NCI-H2227 (cell line): Measurements from ENCODE around the gene ZNF736.
"Not testable (repeated sequence)": the region's sequence is repeated elsewhere in the genome, so short reads cannot be mapped to it uniquely, and the experiment has no call there.

Experiments used
- DNase-seq: peaks from one replicate; lab custom pipeline; 2025; ENCODE audit not compliant: unreplicated experiment; lab: John Stamatoyannopoulos, UW

Gene ZNF736

DNA sequence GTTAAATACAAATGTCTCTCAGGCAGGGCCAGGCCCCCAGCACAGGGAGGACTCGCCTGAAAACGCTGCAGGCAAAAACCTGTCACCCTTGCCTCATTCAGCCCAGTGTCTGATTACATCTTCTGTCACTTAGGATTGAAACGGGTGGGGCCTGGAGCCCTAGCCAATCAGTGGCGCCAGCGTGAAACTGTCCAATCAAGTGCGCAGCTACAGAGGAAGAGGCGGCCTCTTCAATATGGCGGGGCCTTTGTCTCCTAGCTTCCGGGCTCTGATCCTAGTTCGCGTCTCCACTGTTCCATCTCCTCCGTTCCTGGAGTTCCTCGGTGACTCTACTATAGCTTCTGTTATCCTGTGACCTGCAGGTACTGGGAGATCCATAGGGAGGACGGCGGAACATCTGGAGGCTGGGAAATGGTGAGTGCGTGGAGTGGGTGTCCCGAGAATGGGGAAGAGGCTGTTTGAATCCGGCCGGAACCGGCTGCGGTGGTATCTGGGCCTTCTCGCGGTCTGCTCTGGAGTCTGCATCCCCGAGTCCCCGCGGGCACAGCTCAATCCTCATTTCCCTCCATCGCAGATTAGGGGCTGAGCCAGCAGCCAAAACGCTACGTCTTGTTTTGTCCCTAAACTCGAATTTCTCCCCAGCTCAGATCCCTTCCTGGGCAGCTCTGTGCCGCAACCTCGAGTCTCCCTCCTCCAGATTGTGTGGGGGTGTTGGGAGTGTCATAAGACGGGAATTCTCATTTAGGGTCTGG is at the start of gene ZNF736:
ZNF736 (plus strand) TSS at position 222 of the 752 bp plus-strand sequence; CDS start at position 412, 190 bp downstream.
- DNase-seq, result peak; percentile 96

DNA sequence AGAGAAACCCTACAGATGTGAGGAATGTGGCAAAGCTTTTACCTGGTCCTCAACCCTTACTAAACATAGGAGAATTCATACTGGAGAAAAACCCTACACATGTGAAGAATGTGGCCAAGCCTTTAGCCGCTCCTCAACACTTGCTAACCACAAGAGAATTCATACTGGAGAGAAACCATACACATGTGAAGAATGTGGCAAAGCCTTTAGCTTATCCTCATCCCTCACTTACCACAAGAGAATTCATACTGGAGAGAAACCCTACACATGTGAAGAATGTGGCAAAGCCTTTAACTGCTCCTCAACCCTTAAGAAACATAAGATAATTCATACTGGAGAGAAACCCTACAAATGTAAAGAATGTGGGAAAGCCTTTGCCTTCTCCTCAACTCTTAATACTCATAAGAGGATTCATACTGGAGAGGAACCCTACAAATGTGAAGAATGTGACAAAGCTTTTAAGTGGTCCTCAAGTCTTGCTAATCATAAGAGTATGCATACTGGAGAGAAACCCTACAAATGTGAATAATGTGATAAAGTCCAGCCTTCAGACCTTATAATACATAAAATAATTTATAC is 47.3 kb upstream of the ZNF736 start:
- no peak for DNase-seq

DNA sequence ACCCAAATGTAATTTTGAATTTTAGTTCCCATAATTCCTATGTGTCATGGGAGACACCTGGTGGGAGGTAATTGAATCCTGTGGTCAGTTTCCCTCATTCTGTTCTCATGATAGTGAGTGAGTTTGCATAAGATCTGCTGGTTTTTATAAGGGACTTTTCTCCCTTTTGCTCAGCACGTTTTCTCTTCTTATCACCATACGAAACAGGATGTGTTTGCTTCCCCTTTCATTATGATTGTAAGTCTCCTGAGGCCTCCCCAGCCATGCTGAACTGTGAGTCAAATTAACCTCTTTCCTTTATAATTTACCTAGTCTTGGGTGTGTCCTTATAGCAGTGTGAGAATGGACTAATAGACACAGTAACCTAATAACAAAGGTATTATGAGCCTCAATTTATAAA is 36.1 kb upstream of the ZNF736 start:
- DNase-seq, result no peak

DNA sequence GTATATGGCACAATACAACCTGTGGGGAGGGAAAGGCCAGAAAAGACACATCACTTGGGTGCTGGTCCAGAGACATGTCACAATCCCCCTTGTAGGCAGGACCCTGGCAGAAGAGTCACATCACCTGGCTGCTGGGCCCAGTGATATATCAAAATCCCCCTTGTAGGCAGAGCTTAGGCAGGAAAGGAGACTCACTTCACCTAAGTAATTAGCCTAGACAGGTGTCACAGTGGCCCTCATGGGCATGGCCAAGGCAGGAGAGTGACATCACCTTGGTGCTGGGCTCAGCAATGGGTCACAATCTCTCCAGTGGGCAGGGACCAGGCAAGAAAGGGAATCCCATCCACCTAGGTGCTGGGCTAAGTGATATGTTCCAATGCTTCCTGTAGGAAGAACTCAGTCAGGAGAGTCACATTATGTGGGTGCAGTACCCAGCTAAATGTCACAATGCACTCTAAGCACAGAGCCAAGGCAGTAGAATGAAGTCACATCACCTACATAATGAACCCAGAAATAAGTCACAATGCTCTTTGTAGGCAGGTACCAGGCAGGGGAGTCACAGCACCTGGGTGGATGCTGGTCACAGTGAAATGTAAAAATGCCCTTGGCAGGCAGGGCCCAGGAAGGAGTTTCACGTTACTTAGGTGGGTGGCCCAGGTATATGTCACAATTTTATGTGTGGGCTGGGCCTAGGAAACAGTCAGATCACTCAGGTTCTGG is 18.9 kb upstream of the ZNF736 start:
- no peak for DNase-seq

DNA sequence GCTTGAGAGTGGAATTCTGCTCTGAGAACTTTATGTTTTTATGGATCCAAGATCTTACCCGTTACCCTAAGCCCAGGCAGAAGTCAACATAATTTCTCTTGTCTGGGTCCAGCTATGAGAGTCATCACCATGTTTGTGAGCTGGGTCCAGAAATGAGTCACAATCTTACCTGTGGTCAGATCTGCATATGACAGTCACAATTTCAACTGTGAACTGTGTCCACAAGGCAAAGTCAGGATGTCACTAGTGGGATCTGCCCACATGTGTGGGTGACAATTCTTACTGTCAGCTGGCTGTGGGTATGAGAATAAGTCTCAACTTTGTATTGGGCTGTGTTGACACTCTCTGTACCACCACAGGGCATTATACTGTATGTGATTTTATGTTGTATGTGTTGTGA is 16.3 kb upstream of the ZNF736 start:
- DNase-seq, result not testable (repeated sequence)

DNA sequence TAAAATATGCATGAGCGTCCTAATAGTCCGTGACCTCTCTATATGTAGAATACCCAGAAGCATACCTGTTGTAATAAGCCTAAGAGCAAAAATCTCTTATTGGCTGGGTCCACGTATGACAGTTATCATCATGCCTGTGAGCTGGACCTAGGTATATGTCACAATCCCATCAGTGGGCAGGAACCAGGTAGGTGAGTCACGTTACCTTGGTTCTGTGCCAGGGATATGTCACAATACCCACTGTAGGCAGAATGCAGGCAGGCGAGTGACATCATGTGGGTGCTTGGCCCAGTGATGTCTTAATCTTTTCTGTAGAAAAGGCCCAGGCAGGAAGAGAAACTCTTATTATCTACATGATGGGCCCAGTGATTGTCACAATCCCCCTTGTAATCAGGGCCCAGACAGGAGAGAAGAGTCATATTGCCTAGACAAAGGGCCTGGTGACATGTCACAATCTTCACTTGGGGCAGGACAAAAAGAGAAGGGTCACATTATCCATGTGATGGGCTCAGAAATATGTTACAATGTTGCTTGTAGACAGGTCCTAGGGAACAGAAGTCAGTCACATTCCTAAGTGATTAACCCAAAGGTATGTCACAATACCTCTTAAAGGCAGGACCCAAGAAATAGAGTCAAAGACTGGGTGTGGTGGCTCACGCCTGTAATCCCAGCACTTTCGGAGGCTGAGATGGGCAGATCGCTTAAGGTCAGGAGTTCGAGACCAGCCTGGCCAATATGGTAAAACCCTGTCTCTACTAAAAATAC is 12.9 kb upstream of the ZNF736 start:
- DNase-seq, result no peak

DNA sequence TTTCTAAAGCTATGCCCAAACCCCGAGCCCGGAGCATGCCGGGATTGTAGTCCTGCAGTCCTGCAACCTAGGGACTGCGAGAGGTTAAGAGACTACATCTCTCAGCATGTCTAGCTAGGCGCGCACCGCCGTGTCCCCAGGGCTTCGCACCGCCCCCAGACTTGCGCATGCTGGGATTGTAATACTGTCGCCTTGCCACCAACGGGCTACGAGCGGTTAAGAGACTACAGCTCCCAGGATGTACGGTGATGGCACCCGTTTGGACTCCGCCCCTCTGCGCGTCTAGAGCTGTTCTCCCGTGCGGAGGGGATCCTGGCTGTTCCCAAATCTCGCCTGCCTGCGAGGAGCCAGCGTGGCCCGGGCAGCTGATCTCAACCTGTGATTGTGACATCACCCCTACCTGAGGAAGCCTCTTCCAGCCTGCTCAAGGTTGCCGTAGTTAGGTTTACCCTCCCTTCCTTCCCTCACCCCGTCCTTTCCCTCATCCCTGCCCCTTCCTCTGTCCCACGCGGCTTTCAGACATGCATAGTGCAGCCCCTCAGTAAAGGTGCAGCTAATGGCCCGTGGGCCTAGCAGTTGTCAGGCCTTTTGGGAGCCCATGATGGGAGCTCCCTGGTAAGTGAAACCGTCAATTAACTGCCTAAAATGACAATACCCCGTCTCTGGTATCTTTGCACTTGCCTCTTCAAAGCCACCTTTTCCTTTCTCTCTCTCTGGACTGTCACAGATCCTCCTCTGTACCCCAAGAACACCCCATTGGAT is 6.3 kb upstream of the ZNF736 start:
- peak; percentile 97 for DNase-seq

DNA sequence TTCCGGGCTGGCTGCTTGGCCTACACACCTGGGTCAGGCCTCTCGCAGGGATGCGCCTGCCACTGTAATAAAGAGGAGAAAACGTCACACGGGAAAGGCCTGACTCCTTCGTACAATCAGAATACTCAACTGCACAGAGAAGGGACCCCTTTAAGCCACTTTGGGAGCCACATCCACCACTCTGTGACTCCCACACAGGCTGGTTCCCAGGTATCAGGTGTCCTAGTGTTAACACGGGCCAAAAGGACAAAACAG is 5.8 kb upstream of the ZNF736 start:
- peak; percentile 50 for DNase-seq

DNA sequence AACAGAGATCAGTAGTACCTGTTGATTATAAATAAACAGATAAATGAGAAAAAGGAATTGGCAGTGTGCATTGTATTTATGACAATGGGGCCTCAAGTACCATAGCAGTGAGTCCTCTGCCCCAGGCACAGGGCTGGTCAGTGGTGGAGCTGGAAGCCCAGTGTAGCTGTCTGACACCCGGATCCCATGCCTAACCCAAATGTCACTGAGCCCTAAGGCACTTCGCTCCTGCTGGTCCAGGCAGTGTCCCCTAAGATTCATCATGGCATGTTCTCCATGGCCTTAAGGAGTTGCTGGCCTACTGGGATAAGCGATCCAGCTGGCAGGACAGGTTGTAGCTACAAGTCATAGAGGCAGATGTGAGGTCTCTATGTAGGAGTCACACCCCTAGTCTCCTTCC is 3.3 kb upstream of the ZNF736 start:
- no peak for DNase-seq

DNA sequence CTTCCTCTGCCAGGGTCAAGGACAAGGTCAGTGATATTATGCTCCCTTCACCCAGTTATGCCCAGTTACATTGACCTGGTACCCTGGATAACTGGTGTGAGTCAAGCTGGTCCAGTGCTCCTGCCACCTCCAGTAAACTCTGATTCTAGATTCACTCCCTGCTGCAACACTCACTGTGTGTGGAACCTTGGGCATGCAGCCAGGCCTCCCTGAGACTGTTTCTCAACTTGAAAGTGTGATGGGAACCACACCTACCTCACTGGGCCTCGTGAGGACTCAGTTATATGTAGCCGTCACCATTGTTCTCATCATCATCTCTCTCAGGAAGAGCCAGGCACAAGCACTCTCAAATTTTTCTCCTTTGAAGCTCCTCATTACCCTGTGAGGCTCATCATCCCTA is 935 bp upstream of the ZNF736 start:
- DNase-seq, result no peak

DNA sequence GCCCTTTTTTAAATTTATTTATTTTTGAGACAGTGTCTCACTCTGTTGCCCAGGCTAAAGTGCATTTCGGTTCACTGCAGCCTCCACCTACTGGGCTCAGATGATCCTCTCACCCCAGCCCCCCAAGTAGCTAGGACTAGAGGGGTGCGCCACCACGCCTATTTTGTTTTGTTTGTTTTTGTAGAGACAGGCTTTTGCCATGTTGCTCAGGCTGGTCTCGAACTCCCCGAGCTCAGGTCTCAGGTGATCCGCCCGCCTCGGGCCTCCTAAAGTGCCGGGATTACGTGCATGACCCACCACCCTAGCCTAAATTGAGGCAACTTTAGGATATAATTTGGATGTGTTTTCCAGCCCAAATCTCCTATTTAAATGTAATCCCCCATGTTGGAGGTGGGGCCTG is 805 bp downstream of the ZNF736 start:
- peak; percentile 24 for DNase-seq

DNA sequence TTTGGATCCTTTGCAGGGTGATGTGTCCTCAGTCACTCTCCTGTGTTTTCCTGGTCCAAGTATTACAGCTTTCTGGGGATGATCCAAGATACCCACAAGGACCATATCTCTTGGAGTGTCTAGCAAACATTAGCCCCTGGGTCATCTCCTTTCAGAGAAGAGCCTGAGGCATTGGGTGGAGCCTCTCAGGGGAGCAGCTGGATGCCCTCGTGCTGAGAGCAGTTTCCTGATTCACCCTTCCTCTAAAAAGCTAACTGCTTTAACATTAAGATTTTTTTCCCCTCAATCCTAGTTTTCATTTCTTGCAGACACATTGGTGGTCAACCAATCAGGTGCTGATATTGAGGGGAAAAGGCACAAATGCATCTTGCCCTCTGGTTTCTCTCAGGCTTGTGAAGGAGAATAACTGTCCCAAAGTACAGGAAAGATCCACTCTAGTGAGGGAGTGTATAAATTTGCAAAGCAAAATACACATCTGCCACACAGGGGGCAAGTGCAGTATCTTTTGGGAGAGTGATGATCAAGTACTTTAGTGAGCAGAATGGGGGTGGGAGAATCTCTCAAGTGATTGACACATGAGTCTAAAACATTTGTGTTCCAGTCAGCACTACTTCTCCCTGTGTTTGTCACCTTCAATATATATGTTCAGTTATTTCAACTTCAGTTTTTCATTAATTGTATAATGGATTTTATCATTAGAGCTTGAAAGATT is 2.4 kb downstream of the ZNF736 start:
- DNase-seq, result peak; percentile 1

DNA sequence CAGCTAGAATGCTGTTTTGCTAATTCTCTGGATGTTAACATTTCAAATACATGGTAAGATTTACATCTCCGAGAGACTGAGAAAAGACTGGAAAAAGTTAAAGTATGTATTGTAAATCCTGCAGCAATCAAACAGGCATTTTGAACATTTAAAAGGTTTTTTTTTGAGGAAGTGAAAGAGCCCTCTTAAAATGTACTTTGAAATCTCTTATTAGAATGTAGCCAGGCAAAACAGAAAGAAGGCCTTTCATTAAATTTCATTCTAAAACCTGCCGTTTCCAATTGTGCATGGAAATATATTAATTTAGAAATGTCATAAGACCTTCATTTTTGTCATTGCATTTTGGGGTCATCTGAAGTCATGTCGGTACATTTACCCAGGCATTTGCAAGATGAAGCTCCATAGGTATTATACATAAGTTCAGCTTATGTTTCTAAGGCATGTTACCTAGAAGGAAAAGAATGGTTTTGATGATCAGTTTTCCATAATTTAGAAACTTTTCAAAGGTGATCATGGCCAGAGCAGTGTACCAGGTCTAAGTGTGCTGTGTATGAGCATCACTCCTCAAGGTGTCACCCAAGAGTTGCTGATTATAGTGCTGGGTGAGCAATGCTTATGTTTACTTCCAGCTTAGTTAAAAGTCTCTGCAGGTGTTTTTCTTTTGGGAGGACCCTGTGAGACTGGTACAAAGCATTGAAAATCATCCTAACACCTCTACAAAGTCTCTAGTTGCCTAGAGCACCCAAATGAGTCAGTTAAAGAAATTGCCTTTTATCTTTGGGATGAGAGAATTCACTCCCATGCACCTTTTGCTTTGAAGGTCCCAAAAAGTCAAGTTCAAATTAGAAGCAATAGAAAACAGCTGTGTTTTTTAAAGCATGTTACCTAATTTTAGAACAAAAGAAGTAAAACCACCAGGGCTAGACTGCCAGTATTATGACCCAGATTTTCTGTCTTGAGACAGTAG is 7.1 kb downstream of the ZNF736 start:
- DNase-seq, result no peak

DNA sequence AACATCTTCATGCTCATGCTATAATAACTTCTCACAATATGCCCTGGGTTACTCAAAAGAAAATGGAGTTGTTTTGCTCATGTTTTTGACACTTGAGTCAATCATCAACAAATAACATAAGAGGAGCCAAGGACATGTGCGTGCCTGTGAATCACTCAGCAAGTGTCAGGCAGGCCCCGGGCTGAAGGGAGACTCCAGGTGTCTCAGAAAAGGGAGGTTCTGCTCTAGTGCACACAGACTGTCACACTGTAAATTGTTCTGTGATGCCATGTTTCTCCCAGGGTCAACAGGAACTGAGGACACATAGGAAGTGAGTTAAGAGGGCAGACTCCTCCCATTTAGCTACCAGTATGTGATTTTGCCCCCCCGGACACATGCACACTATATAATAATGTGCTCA is 10.4 kb downstream of the ZNF736 start:
- not testable (repeated sequence) for DNase-seq

DNA sequence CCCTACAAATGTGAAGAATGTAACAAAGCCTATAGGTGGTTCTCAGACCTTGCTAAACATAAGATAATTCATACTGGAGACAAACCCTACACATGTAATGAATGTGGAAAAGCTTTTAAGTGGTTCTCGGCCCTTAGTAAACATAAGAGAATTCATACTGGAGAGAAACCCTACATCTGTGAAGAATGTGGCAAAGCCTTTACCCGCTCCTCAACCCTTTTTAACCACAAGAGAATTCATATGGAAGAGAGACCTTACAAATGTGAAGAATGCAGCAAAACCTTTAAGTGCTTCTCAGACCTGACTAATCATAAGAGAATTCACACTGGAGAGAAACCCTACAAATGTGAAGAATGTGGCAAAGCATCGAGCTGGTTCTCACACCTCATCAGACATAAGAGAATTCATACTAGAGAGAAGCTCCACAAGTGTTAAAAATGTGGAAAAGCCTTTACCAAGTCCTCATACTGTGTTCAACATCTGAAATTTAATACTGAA is 35.0 kb downstream of the ZNF736 start:
- DNase-seq, result not testable (repeated sequence)

DNA sequence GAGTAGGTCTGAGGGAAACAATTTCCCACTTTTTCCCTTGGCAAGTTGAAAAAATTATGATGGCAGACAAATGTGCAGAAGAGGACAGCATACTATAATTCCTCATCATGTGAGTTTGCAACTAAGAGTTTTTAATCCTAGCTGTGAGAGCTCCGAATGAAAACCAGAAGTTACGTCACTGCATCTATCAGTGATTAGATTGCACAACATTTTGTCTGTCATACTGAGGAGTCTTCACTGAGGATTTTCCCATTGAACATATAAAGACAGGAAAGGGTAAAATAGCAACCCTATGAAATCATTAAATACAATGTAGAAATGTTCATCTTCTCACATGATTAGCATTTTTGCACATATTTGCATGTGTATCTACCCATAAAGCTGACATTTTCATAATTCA is 45.8 kb downstream of the ZNF736 start:
- DNase-seq, result no peak

DNA sequence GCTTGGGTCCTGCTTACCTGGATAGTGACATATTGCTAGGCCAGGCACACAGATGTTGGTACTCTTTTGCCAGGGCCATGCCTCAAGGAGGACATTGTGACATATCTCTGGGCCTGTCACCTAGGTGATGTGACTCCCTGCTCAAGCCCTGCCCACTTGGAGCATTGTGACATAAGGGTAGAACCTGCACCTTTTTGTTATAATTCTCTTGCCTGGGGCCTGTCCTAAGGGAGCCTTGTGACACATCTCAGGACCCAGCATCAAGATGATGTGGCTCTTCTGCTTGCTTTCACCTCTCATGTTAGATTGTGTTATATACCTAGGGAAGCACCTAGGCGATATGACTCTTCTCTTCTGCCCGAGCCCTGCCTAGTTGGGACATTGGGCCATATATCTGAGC is 57.4 kb downstream of the ZNF736 start:
- no peak for DNase-seq

DNA sequence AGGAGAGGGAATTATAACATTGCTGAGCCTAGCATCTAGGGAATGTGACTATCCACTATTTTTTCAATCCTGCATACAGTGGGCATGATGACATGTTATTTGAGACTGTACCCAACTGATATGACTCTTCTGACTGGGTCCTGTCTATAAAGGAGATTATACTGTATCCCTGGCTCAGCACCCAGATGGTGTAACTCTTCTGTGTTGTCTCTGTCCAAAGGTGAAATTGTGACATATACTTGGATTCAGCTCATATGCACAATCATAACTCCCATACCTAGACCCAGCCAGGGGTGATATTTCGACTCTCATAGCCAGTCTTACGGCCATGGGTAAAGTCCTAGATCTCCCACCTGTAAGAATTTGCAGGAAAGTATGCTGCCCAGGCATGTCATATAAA is 59.3 kb downstream of the ZNF736 start:
- no peak for DNase-seq

DNA sequence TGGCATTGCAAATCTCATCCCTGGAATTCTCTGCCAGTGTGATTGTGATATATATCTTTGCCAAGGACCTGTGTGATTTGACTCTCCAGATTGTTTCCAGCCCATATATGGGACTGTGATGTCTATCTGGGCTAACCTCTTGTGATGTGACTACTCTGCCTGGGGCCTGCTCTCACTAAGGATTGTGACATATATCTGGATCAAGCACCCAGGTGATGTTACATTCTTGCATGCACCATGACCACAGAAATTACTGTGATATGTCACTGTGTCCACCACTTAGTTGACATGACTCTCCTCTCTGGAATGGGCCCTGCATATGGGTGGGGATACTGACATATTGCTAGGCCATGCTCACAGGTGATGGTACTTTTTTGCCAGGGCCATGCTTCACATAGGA is 86.6 kb downstream of the ZNF736 start:
- no peak for DNase-seq
